Hypothalamus (tissue), 51 donors: ENCODE results near the gene TEAD1.

Source experiments
- DNase-seq, 51 donors: peaks; one replicate each; lab custom pipeline; 2025; lab: John Stamatoyannopoulos, UW

Gene TEAD1

GRCh38 chr11:12803086-12803826 lies 129.0 kb downstream of the TEAD1 start:
- DNase-seq = peak in 1 of 51 donors; percentile 63

GRCh38 chr11:12806113-12806512 lies 131.9 kb downstream of the TEAD1 start:
- DNase-seq = no peak

- no peak for DNase-seq
These were observed 133.4 kb downstream of the TEAD1 start for GRCh38 chr11:12807621-12808020.

GRCh38 chr11:12808519-12808918 lies 134.3 kb downstream of the TEAD1 start:
- no peak for DNase-seq

- DNase-seq = no peak
These were observed 135.1 kb downstream of the TEAD1 start for GRCh38 chr11:12809364-12809763.

- no peak for DNase-seq
These were observed 135.8 kb downstream of the TEAD1 start for GRCh38 chr11:12809864-12810567.

GRCh38 chr11:12810568-12810894 lies 136.3 kb downstream of the TEAD1 start:
- peak in 1 of 51 donors; percentile 33 for DNase-seq

GRCh38 chr11:12811861-12812260 lies 137.6 kb downstream of the TEAD1 start:
- DNase-seq = no peak

- no peak for DNase-seq
These were observed 138.6 kb downstream of the TEAD1 start for GRCh38 chr11:12812849-12813248.

- DNase-seq = no peak
These were observed 139.4 kb downstream of the TEAD1 start for GRCh38 chr11:12813371-12814225.

GRCh38 chr11:12815129-12815480 lies 140.9 kb downstream of the TEAD1 start:
- no peak for DNase-seq

- no peak for DNase-seq
These were observed 141.8 kb downstream of the TEAD1 start for GRCh38 chr11:12815931-12816494.

GRCh38 chr11:12817681-12818332 lies 143.6 kb downstream of the TEAD1 start:
- no peak for DNase-seq

- DNase-seq = no peak
These were observed 144.3 kb downstream of the TEAD1 start for GRCh38 chr11:12818333-12819015.

- DNase-seq = no peak
These were observed 148.3 kb downstream of the TEAD1 start for GRCh38 chr11:12822392-12823022.

- peak in 1 of 51 donors; percentile 26 for DNase-seq
These were observed 150.2 kb downstream of the TEAD1 start for GRCh38 chr11:12824281-12825041.

- DNase-seq = no peak
These were observed 152.2 kb downstream of the TEAD1 start for GRCh38 chr11:12826441-12826840.

- DNase-seq = no peak
These were observed 153.1 kb downstream of the TEAD1 start for GRCh38 chr11:12827369-12827768.
